Stimulated activated CD8-positive, alpha-beta memory T cell treated with anti-CD3 and anti-CD28 coated beads, Interleukin-15, amount 100 ng/mL, for 24 hours (primary cell): ENCODE measurements around the gene MIOS.
A peak's percentile ranks its signal among the peaks of the same experiment; 100 is the strongest.

ENCODE experiments used
- DNase-seq: peaks from one replicate; pipeline ENCODE4 v3.0.0-alpha.2; 2020; ENCODE audit warnings: low read depth

The MIOS gene

DNA sequence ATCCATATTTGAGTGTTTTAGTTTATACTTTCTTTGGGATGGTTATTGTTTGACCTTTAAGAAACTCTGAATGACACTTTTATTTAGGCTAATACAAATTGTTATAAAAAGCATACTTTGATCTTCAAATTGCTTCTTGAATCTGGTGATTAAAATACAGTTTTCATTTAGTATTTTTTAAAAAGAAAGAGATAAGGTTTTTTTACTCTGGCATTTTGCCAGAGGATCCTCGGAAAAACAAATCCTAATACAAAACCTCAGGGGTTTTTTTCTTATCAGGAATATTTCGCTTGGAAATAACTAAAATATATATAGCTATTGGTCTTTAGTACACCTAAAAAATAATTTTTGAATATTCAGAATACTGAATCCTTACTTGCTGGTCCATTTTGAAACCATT, 17.0 kb downstream of the MIOS start:
- DNase-seq = no peak

DNA sequence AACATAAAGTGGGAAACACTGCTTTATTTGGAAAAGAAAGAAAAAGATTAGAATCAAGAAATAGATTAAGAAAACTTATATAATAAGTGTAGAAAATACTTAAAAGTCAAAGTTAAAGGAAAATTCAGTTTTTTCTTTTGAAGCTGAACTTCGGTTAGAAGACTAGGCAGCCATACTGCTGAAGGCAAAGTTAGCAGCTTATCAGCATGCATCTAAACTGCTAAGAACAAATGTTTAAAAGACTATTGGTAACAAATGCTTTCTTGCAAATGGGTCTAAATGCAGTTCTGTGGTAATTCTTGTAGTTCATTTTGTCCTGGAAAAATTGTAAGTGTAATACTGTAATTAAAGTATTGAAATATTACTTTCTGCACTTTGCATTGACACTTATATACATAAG, 18.0 kb downstream of the MIOS start:
- DNase-seq = no peak

DNA sequence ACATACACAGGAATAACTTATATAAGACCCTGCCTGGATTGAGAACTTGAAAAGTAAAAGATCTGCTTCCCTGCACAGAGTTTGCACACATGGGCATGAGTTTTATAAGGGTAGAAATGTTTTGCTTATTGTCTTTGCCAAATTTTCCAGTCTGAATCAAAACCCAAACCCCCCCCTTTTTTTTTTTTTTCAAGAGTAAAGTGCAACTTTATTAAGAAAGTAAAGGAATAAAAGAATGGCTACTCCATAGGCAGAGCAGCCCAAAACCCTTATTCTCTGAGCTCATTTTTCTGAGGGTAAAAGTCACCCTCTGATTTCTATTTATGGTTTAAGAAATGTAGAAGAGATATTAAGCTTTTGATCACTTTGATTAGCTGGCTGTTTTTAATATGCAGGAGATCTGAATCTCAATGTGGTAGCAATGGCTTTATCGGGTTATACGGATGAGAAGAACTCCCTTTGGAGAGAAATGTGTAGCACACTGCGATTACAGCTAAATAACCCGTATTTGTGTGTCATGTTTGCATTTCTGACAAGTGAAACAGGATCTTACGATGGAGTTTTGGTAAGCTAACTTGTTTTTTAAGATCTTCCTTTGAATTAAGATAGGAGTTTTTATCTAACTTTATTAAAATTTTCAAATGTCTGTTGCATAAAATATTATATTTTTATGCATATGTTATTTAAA, 18.7 kb downstream of the MIOS start:
- no peak for DNase-seq

DNA sequence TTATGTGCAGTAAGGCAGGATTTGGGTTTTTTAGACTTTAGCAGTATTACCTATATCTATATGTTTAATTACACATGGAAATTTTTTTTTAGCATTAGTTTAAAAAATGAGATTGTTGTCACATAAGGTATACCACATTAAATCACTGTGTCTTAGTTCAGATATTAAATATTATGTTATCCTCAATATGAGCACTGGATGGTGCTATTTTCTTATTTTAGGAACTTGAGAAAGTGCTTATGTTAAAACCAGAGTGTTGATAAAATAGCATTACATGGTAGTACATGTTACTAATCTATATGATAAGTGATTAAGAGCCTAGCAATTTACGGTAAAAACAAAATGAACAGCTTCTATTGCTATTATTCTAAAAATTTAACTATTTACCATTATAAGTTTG, 28.8 kb downstream of the MIOS start:
- DNase-seq = no peak

DNA sequence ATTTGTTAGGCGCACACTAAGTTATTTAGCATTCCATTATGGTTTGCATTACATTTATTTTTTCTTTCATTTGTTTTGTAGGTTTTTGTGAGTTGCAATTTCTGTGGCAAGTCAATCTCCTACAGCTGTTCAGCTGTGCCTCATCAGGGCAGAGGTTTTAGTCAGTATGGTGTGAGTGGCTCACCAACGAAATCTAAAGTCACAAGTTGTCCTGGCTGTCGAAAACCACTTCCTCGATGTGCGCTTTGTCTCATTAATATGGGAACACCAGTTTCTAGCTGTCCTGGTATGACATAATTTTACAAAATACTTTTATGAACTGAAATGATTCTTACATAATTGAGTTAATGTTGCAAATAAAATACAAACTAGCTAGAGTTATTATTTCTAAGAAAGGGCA, 29.5 kb downstream of the MIOS start:
- no peak for DNase-seq

DNA sequence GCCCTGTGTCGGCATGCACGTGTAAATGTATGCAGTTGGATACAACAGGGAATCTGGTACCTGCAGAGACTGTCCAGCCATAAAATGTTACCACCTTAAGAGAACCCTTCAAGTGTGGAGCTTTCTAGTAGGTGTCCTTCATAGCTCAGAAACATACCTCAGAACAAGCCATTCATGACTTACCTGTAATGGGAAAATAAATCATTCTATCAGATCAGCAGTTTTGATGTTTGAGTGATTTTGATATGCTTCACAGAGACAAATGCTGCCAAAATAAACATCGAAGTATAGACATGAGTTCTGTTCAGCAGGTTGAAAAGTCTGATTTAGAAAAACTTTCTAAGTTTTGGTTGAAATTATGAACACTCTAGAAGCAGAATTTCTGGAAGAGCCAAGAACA, 40.3 kb downstream of the MIOS start:
- DNase-seq = no peak

DNA sequence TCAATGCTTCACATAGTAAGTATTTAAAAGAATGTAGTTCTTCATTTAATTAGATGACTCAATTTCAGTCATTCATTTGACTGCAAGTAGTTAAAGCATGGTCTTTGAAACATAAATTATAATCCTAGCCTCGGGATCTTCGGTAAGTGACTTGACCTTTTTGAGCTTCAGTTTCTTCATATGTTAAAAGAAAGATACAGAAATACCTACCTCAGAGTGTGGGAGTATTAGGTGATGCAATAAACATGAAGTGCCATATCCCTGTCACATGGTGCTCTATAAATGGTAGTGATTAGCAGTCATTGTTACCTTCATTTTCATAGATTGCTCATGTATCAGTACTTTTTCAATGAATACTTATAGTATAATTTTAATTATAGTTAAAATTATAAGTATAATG, 42.6 kb downstream of the MIOS start:
- DNase-seq = no peak

DNA sequence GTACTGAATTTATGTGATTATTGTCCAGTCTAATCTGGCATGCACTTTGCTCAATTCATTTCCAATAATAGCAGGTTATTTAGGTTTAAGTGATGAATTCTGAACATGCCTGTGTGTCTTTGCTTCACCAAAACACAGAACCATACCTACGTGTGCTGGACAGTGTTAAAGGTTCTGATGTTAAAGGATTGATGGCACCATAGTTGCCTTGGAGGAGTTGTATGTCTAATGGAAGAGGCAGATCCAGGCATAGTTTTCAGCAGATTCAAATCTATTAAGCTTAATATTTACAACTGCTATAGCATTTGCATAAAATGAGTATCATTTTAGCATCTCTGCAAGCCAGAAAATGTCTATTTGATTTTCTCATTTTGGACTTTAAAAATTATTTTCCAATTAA, 45.8 kb downstream of the MIOS start:
- DNase-seq = no peak

DNA sequence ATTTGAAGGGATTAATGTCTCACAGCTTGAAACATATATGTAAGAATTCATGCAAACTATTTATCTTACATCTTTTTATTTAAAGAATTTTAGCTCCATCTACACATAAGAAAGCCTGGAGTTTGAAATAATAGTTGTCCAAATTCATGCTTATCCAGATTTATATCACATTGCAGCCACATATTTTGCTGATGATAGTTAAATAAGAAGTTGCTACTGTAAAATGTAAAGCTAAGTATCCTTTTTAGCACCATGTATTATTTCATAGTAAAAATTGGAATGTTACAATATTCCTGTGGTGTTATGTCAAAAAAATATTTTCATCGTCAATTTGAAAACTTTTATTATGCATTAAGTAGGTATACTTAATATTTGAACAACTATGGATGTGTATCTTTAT, 46.5 kb downstream of the MIOS start:
- no peak for DNase-seq

DNA sequence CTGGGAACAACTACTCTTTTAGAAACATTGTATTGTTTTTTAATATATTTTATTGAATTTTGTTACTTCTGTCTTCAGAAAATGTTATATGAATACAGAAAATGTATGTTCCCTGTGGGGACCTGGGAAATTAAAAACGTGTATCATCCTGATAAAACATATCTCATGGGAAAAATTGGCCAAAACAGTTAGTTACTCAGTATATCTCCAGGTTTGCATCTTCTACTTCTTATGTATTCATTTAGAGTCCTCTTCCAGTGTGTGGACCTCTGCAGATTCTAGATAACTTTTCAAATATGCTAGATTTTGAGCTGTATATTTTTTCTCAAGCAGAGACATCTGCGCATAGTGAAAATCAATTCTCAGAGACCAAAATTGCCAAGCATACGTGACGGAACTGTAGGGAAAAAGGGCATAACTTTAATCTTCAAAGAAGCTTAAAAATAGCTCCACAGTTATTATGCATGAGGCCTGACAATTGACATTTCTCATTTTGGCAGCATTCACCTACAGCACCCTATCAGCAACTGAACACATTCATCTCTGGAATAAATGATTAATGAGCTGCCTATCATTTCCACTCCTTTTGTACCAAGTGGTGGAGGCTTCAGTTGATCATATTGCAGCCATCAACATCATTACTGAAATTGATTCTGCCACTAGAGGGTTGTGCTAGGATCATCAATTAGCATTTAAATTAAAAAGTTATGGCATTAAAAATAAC, 47.5 kb downstream of the MIOS start:
- DNase-seq = no peak

DNA sequence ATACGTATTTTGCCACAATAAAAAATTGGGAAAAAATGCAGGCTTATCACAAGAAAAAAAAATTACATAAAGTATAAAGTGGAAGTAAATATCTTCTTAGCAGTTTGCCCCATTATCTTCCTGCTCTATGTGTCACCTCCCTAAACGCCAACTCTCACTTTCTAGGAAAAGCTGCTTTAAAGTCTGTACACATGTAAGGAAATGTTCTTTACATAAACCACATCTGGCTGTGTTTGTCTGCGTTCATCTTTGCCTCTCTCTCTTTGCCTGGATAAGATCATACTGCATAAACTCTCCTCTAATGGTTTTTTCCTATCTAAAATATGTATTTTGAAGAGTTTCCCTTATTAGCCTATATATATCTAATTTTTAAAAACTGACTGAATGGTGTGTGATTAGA, 50.9 kb downstream of the MIOS start:
- no peak for DNase-seq

DNA sequence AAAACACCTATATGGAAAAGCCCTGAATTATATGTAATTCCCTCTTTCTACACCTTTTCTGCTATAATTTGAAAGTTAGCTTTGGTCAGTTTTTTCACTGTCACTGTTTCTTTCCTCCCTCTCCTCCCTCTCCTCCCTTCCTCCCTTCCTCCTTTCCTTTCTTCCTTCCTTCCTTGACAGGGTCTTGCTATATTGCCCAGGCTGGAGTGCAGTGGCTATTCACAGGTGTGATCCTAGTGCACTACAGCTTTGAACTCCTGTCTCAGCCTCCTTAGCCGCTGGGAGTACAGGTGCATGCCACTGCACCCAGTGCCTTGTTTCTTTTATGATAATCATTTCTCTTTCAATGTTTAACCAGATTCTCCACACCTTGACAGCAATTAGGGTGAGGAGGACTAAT, 51.7 kb downstream of the MIOS start:
- no peak for DNase-seq

DNA sequence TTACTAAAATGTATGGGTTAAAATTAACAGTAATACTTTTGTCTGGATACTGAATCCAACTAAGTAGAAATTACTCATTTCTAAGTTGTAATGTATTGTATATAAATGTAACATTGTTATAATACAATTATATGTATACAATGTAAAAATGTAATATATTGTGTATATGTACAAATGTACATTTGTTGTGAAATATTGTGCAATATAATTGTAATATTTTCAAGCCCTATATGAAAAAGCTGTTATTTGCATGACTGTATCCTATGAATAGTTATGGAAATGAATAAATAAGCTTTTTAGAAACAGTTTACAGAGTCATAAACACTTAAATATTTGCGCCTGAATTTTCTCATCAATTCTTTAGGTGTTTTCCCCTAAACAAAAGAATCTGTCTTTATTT, 53.6 kb downstream of the MIOS start:
- DNase-seq = no peak

DNA sequence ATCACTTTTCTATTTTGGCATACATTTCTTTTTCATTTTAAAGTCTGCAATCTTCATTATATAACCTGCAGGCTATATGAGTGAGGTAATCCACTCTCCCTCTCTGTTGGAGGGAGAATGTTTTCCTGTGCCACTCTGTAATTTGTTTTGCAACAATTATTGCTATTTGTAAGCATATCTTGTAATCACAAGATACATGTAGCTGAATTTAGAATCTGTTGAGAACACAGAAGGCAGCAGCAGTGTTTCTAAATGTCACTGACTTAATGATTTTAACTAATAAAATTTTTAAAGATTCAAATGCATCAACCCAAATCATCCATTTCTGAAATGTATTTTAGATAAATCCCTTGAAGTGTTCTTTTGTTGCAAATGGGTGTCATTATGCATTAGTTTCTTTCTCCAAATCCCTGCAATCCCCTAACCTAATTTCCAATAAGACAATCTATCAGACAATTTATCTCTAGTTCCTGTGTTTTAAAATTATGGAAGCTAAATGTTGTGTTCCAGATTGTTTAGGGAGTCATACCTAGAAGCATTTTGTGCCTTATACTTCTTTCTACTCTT, 54.0 kb downstream of the MIOS start:
- no peak for DNase-seq

DNA sequence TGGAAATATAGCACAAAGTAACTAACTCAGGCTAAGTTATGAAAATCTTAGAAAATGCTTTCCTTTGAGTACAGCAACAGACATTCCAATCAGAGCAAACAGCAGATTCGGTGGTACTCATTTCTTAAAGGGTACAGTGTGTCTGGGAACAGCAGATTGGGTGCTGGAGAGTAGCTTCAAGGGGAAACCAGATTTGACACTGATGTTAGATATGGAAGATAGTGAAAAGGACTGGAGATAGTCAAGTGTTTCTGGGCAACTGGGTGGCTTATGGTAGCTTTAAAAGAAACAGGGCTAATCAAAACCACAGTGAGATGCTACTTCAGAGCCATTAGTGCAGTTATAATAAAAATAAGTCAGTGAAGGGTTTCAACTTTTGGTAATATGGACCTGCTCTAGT, 61.8 kb downstream of the MIOS start:
- no peak for DNase-seq

DNA sequence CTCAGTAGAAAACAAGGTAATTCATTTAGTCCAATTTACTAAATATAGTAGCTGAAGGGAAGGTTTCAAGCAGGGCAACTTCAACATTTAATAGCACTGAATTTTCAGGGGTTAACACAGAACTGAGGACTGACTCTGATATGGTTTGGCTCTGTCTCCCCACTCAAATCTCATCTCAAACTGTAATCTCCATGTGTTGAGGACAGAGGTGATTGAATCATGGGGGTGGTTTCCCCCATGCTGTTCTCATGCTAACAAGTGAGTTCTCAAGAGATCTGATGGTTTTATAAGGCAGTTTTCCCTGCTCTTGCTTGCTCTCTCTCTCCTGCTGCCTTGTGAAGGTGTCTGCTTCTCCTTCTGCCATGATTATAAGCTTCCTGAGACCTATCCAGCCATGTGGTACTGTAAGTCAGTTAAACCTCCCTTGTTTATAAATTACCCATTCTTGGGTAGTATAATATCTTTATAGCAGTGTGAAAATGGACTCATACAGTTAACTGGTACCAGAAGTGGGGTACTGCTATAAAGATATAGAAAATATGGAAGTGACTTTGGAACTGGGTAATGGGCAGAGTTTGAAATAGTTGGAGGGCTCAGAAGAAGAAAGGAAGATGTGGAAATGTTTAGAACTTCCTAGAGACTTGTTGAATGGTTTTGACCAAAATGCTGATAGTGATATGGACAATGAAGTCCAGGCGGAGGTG, 64.1 kb downstream of the MIOS start:
- no peak for DNase-seq

DNA sequence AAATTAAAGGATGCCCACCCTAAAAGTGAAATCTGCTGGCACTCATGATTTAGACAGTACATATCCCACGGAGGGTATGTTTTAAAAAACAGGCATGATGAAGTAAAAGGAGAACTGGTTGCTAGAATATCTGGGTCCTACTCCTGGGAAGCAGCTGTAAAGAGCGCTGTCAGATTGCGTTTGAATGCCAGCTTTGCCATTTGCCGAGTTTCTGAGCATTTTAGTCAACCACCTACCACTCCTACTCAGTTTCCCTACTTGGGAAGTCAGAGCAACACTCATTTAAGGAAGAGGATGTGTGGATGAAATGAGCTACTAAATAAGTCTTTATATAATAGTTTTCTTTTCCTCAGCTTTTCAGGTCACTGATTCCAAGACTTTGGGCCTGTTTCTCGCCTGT, 72.7 kb downstream of the MIOS start:
- no peak for DNase-seq

DNA sequence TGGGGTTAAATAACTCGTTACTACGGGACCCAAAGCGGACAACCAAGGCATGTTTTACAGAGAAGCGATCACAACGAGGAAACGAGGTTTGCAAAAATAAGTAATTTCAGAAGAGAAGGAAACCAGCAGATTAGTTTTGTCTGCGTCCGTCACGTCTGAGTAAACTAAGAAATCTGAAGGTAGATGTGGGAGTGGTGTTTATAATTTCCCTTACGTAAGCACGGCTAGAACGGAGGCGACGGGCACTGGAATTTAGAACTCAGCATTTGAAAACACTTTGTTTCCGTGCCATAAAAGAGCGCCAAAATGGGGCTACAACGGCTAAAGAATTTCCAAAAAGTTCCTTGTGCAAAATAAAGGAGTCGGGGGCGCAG, 73.2 kb downstream of the MIOS start:
- no peak for DNase-seq

DNA sequence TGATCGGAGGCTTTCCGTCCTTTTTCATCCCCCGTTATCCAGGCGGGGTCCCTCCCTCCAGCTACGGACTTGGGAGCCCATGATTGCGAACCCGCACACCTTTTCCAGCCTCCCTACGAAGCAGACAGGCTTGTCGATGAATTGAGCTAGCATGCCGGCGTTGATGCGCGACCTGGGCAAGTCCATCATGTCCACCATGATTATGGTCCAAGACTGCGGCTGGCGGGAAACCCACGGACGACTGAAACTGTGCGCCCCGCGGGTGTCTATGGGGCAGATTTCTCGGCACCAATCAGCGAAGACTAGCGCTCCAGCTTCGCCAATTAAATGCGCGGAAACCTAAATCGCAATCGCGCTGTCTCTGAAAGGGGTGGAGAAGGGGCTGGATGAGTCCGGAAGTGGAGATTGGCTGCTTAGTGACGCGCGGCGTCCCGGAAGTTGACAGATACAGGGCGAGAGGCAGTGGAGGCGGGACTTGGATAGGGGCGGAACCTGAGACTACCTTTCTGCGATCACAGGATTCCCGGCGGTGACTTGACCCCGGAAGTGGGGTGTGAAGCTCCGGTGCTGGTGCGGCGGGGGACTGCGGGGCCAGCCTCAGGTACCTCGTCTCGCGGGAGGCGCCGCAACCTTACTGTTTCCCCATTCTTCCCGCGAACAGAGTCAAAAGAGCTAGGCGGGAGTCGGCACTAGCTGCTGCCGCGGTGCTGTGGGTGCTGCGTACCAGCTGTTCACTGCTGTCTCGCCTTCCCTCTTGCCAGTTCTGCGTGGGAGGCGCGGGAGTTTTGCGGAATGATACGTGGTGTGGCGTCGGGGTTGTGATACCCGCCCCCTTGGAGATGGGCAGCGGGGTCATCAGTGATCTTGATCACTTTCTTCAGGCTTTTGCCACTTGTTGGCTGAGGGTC, 73.8 kb downstream of the MIOS start, which contains the start of gene UMAD1:
TSS of gene UMAD1 (plus strand) at position 532 of the 908 bp plus-strand sequence. CDS start 32,620 bp downstream, outside the sequence.
- DNase-seq = peak; percentile 82

DNA sequence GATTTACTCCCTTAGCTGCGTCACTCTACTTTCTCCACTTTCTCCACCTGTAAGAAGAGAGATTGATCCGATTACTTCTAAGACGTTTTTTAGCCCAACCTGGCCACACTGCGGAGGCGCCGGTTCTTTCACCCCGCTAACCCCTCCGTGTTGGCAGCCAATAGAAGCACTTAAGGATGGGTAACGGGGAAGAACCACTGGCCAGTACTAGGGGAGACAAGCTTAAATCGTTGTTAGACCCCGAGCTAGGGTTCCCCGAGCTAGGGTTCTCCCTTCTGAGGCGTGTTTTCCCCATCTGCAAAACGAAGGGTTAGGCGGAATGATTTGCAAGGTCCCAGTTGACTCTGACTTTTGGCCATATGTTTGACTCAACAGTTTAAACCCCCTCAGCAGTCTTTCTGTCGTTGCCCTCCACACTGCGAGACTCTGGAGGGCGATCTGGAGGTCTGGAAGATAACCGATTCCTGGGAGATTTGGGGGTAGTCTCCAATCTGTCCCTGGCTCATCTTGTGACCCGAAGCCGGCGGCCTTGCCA, 74.5 kb downstream of the MIOS start:
- no peak for DNase-seq

DNA sequence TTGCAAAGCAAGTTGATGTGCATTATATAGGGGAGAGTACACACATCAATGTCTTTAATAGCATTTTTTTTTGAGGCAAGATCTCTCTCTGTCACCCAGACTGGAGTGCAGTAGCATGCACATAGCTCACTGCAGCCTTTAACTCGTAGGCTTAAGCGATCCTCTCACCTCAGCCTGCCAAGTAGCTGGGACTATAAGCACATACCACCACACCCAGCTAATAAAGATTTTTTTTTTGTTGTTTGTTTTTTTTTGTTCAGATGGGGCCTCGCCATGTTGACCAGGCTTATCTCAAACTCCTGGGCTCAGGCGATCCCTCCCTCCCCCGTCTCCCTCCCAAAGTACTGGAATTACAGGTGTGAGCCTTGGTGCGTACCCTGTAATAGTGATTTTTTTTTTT, 75.4 kb downstream of the MIOS start:
- DNase-seq = no peak
